Measurements from ENCODE around the gene CFC1. TPM values are rescaled to one million over a fixed set of nuclear protein-coding genes. Genes with fewer than 3 reads are reported as not detected.
"Not testable (repeated sequence)": the region's sequence is repeated elsewhere in the genome, so short reads cannot be mapped to it uniquely, and the experiment has no call there.

Gene CFC1
- total RNA-seq, 1 donor from 2014 or later, result not detected

DNA sequence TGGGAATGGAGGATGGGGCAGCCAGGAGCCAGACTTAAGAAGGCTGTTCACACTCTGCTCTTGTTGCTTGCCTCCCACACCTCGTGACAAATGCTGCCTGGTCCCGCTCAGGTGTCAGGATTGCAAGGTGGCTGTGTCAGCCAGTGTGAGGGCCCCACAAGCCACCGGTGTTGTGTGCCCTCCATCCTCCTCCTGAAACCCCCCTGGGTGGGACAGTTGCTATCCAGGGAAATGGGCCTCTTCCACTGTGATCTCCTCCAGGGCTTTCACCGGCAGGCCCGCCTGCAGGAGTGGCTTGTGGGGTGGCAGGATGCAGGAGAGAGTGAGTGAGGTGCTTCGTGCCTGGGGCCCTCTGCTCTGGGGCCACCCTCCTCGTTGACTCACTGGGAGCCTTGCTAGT, 16.4 kb downstream of the CFC1 start:
- DNase-seq, result not testable (repeated sequence)

GRCh38 chr2:130581491-130581890, 17.9 kb downstream of the CFC1 start:
- DNase-seq, result not testable (repeated sequence)

GRCh38 chr2:130579121-130579520, 20.3 kb downstream of the CFC1 start:
- not testable (repeated sequence) for DNase-seq

DNA sequence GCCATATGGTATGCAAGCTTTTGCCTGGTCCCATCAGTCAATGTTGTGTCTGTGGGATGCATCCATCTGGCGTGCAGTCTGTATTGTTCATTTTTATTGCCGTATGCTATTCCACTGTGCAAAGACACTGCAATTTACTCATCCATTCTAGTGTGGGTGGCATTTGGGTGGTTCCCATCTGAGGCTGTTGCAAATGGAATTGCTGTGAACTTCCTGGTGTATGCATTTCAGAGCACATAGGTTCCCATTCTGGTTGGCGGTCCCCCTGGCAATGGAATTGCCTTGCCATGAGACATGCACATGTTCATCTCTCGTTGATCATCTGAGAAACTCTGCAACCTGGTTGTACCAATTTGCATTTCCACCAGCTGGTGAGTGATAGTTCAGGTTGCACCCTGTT, 21.8 kb downstream of the CFC1 start:
- DNase-seq, result not testable (repeated sequence)

DNA sequence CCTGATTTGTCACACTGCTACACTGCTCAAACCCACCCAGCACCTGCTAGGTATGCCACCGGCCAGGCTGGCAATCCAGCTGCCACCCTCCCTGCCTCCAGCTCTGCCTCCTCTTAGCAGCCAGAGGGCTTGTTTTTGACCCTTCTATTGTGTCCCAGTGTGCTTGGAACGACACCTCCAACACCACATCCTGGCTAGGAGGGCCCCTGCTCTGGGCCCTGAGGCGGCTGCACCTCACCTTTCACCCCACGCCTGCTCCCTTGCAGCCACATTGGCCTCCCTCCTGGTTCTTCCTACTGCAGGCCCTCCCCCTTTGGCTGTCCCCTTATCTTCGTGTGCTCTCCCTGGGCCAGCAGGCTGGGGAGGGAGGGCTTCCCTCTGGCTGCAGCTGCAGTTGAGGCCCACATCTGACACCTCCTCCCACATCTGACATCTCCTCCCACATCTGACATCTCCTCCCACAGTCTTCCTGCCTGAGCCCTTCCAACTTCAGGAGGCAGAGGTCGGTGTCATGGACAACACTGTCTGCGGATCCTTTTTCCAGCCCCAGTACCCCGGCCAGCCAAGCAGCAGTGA, 23.1 kb downstream of the CFC1 start:
- not testable (repeated sequence) for DNase-seq

GRCh38 chr2:130574230-130574629, 25.1 kb downstream of the CFC1 start:
- not testable (repeated sequence) for DNase-seq

DNA sequence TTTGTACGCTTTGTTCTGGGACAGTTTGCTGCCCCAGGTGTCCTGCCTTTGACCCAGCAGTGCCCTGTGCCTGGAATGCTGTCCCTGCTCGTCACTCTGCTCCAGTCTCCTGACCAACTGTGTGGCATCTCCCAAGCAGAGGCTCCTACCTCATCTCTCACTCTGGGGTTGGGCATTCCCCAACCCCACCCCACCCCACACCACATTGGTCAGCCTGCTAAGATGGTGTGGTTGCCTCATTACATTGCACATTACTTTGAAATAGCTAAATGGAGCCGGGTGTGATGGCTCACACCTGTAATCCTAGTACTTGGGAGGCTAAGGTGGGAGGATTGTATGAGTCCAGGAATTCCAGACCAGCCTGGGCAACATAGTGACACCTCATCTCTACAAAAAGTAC, 27.4 kb downstream of the CFC1 start:
- not testable (repeated sequence) for DNase-seq

DNA sequence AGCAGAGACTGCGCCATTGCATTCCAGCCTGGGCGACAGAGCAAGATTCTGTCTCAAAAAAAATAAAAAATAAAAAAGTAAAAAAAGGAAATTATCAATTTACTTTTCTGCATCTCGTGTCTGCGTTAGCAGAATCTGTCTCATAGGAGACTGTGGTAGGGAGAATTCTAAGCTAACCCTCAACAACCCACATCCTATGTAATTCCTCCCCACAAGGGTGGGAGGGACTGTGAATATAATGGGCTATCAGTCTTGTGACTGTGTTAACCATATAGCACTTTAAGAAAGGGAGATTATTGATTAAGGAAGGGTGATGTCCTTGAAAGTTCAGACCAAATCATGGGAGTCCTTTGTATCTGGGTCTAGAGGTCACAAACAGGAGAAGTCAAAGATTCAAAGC, 33.2 kb downstream of the CFC1 start:
- DNase-seq, result not testable (repeated sequence)

GRCh38 chr2:130556441-130556840, 42.9 kb downstream of the CFC1 start:
- not testable (repeated sequence) for DNase-seq

DNA sequence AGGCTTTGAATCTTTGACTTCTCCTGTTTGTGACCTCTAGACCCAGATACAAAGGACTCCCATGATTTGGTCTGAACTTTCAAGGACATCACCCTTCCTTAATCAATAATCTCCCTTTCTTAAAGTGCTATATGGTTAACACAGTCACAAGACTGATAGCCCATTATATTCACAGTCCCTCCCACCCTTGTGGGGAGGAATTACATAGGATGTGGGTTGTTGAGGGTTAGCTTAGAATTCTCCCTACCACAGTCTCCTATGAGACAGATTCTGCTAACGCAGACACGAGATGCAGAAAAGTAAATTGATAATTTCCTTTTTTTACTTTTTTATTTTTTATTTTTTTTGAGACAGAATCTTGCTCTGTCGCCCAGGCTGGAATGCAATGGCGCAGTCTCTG, 45.2 kb downstream of the CFC1 start:
- not testable (repeated sequence) for DNase-seq

DNA sequence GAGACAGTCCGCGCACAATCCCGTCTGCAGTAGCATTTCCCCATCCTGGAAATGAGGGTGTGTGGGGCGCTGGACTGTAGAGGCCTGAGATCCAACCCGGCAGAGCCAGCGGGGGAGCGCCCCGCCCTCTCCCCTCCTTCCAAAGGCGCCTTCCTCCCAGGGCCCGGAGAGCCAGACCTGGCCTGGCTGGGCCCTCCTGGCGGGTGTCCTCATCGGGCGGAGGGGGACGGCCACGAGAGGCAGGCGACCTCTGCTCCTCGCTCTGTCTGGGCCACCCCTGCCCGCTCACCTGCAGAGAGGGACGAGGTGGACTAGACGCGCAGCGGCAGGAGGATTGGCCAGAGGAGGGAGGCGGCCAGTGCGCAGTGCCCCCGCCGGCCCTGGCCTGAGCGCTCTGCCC, 49.9 kb downstream of the CFC1 start:
- DNase-seq, result not testable (repeated sequence)

DNA sequence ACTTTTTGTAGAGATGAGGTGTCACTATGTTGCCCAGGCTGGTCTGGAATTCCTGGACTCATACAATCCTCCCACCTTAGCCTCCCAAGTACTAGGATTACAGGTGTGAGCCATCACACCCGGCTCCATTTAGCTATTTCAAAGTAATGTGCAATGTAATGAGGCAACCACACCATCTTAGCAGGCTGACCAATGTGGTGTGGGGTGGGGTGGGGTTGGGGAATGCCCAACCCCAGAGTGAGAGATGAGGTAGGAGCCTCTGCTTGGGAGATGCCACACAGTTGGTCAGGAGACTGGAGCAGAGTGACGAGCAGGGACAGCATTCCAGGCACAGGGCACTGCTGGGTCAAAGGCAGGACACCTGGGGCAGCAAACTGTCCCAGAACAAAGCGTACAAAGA, 51.0 kb downstream of the CFC1 start:
- DNase-seq, result not testable (repeated sequence)

DNA sequence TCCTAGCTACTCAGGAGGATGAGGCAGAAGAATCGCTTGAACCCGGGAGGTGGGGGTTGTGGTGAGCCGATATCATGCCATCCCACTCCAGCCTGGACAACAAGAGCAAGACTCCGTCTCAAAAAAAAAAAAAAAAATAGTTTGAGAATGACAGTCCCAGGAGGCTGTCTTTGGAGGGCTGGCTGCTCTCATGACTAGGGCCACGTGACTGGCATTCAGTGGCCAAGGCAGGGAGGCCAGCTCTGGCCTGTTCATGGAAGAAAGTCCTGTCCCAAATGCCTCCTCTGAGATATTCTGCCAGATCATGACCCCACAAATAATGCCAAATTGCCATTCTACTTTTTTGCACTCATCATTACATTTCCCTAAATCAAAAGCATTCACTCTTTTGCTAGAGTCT, 54.4 kb downstream of the CFC1 start:
- not testable (repeated sequence) for DNase-seq

- DNase-seq, result not testable (repeated sequence)
Measured at GRCh38 chr2:130543785-130544528, 55.4 kb downstream of the CFC1 start.

DNA sequence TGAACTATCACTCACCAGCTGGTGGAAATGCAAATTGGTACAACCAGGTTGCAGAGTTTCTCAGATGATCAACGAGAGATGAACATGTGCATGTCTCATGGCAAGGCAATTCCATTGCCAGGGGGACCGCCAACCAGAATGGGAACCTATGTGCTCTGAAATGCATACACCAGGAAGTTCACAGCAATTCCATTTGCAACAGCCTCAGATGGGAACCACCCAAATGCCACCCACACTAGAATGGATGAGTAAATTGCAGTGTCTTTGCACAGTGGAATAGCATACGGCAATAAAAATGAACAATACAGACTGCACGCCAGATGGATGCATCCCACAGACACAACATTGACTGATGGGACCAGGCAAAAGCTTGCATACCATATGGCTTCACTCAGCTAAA, 56.6 kb downstream of the CFC1 start:
- DNase-seq, result not testable (repeated sequence)

Small RNA genes within 50 kb of the gene (small RNA-seq; reads per million reads assigned to genes)
- gene RF00017 (not detected), gene RNU6-848P (not detected)

Other genes starting within 250 kb of the CFC1 start
- 16.7 TPM for gene PTPN18, start 243.5 kb downstream of the CFC1 start, total RNA-seq
- not detected for gene POTEI, start 90.2 kb downstream of the CFC1 start, total RNA-seq
- gene CFC1B, start 78.4 kb downstream of the CFC1 start, total RNA-seq, result not detected
- not detected for gene POTEJ, start 11.9 kb upstream of the CFC1 start, total RNA-seq
- gene GPR148, start 129.5 kb upstream of the CFC1 start, total RNA-seq, result 0.31 TPM
- 32.8 TPM for gene AMER3, start 156.0 kb upstream of the CFC1 start, total RNA-seq
- gene ARHGEF4, start 237.3 kb upstream of the CFC1 start, total RNA-seq, result 38.7 TPM